ENCODE data around the gene BCKDHA.
"Not testable (repeated sequence)": the region's sequence is repeated elsewhere in the genome, so short reads cannot be mapped to it uniquely, and the experiment has no call there.

BCKDHA gene

DNA sequence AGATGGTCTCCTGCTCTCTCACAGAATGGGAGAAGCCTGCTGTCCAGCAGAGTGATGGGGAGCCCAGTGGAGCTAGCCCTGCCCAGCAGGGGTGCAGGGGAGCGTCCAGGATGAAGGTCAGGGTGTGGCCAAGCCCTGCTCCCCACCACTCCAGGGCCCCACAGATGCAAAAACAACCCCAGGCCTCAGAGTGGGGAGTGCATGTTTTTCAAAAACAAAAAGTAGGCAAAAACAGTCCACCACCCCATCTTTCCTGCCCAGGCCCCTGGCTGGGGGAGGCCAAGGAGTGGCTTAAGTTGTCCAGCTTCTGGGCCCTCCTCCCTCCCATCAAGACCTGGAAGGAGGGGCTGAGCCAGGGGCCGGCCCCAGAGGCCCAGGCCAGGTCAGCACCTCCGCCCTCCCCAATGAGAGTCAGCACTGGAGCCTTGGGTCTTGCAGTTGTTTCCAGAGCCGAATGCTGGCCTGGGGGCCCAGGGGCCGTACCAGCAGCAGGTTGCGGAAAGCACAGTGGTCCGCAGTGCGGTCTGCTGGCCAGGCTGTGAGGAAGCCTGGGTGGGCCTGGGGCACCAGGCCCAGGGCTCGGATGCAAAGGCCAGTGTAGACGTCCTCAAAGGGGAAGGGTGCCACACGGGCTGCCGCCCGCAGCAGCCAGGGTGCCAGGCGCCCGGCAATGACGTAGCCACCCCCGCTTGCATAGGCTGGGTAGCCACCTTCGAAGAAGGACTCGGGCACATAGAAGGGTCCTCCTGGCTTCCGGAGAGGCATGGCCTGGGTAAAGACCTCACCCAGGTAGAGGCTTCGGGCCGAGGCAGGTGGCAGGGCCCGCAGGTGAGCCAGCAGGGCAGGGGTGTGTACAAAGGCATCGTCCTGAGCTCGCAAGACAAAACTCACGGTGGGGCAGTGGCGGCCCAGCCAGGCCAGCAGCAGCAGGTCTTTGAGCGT lies 27.8 kb downstream of the BCKDHA start:
- no peak for DNase-seq (ENCODE audit: low read depth in 2 of 2)

DNA sequence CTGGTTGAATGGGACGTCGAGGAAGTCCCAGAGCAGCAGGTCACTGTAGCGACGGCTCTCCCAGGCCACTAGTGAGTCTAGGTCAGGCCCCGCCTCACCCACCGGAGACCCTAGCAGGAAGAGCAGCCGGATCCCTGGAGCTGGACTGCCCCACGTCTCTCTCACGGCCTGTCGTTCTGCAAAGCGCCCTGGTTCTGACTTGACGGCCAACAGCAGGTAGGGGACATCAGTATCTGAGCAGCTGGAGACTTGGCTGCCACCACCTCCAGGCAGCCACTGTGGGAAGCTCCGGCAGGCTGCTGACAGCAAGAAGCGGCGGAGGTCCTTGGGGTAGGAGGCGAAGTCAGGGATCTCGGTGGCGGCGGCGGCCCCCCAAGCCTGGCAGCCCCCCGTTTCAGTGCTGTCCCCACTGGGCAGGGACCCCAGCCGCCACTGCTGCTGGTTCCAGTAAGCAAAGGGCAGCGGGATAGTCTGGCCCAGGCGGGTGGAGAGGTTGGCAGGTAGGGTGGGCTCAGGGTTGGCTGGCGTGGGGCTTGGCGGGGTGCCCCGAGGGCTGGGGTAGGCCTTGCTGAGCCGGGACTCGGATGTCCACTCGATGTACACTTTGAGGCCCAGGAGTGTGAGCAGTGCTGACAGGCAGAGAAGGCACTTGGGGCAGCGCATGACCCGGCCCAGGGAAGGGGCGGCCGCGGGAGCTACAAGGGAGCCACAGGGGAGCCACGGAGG lies 28.7 kb downstream of the BCKDHA start:
- DNase-seq (ENCODE audit: low read depth in 2 of 2): no peak

DNA sequence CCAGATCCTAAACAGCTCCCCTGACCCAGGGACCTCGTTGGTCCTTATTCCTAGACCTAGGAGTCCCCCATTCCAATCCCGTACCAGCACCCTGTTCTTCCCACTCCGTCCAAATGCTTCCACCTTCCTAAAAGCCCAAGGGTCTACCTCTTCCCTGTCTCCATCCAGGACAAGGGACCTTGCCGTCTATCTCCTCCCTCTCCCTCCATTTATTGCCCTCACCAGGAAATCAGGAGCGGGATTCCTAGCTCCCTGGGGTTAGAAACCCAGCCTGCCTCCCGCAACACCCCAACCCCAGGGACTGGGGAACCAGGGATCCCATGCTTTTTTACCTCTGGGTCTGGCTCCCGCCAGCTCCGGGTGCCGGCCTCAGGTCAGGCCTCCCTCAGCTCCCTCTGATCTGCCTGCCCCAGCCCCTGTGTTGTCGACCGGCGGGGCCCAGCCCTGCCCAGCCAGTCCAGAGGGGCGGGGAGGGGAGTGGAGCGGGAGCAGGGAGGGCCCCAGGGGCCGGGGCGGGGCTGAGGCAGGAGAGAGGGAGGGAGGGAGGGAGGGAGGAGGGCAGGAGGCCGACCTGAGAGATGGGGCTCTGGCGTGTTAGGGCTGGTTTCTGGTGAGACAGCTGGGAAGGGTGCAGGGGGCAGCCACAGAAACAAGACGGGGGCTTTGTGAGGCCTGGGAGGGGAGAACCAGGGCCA lies 29.5 kb downstream of the BCKDHA start, which contains the start of gene B3GNT8:
Gene B3GNT8, minus strand, starts transcription at position 423 of the 695 bp plus-strand sequence. CDS start 596 bp downstream, outside the sequence.
- peak; percentile 9 to 10 for DNase-seq (ENCODE audit: low read depth in 2 of 2)

DNA sequence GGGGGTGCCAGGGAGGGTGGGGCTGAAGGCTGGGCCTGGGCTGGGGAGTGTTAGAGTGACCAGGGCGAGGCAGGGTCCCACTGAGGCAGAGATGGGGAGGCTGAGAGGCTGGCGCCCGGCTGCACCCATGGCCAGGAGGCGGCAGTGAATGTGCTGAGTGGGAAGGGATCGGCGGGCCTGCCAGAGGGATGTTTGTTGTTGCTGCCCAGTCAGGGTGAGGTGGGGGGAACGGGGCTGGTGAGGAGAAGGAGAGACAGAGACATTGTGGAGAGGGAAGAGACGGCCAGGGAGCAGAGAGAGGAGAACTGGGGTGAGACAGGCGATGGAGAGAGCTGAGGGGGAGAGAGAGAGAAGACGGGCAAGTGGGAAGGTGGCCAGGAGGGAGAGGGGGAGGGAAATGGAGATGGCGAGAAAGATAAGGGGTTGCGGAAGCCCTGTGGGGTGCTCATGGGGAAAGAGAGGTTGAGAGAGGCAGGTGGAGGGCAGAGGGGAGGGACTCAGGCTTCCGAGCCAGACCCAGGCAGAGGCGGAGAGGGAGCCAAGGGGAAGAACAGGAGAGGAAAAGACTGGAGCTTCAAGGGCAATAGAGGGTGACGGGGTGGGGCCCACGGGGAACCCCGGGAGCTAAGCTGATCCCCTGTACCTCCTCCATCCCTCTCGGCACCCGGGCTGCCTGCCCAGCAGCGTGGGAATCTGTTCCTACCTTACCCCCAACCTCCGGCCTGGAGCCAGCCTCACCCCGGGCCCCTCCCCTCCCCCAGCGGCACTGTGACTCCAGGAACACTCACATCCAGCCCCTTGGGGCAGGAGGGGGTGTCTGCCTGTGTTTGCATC lies 30.2 kb downstream of the BCKDHA start:
- no peak for DNase-seq (ENCODE audit: low read depth in 2 of 2)

DNA sequence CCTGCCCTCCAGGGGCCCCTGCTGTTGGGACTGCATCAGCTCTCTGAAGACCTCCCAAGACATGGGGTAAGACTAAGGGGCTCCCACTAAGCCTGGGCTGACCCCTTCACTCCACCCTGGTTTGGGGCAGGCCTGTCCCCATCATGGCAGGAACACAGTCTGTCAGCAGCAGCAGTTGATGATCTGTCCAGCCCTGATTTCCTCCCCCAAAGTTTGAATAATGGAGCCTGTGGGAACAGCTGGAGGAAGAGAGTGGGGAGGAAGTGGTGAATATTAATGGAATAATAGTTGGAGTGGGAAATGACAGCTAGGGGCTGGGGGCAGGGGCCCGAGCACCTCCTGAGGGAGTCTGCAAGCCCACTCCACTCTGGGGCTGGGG lies 30.9 kb downstream of the BCKDHA start:
- no peak for DNase-seq (ENCODE audit: low read depth in 2 of 2)

DNA sequence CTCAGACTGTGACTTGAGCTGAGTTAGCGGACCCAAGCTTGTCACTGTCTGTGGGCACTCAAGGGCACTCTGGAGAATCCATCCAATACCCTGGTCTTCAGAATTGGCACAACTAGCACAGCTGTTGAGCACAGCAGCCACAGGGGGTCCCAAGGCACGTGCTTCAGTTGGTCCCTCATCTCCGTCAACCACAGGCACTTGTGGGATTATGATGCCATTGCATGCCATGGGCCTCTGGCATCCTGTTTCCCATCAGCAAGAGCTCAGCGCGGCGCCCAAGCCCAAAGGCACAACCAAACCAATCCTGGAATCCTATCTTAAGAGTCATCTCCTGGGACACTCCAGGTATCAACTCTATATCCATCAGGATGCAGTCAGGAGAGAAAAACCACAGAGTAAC lies 33.3 kb downstream of the BCKDHA start:
- DNase-seq (ENCODE audit: low read depth in 2 of 2): no peak

DNA sequence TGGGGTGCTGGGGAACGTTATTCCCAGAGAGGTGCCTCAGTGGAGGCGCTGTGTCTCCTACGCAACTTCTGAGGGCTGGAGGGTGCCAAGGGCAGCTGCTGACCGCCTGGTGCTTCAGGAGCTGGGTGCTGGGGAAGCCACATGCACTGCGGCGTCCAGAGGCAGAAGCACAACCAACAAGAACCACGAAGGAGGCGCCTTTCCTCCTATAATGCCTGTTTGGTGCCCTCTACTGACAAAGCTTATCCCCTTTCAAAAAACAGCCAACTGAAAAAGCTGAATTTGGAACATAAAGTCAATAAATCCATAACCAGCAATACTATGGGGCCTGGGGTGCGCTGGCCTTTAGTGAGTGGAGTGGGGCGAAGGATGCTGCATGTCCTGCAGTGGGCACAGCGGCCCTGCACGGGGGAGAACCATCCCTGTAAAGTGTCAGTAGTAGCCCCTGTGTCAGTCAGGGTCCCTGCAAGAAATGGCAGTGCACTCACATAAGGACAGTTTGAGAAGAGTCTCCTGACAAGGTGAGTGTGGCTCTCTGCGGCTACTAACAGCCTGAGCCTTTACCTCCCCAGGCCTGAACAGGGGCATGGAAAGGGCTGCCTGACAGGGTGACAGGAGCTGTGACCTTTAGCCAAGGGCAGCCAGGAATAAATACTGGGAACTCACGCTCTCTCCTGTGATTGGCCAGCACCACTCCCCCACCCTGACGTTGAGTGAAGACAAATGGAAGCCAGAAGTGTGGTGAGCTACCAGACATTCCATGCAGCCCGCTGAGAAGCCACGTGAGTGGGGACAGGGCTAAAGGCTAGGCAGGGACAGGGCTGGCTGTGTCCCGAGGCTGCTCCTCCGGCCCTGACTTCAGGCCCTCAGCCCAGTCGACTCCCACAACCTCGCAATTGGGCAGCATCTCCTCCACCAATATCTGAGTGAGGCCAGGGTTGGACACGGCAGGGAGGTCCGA lies 34.1 kb downstream of the BCKDHA start:
- DNase-seq (ENCODE audit: low read depth in 2 of 2): no peak

DNA sequence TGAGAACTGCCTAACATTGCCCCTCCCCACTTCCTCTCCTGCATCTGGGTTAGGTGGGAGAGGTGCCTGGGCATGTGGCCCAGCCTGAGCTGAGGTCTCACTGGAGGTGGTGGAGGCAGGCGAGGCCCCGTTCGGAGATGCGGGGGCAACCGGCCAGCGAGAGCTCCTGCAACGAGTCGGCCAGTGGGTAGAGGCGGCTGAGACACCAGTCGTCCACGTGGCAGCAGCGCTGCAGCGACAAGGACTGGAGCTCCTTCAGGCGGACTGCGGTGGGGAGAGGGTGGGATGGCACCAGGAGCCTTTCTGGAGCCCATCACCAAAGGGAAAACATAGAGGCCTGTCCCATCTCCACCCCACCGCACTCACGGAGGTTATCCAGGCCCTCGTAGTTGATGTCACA lies 35.6 kb downstream of the BCKDHA start:
- no peak for DNase-seq (ENCODE audit: low read depth in 2 of 2)

DNA sequence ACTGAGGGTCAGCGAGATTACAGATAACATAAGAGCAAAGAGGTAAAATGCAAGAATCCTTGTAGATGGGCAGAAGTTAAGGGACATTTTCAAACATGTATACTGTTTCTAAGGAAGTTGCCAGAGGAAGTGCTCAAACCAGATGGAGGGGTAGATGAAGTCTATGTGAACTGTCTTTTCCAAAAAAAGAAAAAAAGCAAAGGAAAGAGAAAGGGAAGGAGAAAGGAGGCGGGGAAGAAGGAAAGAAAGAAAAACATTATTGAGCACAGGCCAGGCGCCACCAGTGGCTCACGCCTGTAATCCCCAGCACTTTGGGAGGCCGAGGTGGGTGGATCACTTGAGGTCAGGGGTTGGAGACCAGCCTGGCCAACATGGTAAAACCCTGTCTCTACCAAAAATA lies 36.8 kb downstream of the BCKDHA start:
- no peak for DNase-seq (ENCODE audit: low read depth in 2 of 2)

DNA sequence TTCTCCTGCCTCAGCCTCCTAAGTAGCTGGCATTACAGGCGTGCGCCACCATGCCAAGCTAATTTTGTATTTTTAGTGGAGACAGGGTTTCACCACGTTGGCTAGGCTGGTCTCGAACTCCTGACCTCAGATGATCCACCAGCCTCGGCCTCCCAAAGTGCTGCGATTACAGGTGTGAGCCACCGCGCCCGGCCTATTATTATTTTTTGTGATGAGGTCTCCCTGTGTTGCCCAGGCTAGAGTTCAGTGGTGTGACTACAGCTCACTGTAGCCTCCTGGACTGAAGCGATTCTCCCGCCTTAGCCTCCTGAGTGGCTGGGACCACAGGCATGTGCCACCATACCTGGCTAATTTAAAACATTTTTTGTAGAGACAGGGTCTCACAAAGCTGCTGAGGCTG lies 37.8 kb downstream of the BCKDHA start:
- DNase-seq (ENCODE audit: low read depth in 2 of 2): not testable (repeated sequence)

DNA sequence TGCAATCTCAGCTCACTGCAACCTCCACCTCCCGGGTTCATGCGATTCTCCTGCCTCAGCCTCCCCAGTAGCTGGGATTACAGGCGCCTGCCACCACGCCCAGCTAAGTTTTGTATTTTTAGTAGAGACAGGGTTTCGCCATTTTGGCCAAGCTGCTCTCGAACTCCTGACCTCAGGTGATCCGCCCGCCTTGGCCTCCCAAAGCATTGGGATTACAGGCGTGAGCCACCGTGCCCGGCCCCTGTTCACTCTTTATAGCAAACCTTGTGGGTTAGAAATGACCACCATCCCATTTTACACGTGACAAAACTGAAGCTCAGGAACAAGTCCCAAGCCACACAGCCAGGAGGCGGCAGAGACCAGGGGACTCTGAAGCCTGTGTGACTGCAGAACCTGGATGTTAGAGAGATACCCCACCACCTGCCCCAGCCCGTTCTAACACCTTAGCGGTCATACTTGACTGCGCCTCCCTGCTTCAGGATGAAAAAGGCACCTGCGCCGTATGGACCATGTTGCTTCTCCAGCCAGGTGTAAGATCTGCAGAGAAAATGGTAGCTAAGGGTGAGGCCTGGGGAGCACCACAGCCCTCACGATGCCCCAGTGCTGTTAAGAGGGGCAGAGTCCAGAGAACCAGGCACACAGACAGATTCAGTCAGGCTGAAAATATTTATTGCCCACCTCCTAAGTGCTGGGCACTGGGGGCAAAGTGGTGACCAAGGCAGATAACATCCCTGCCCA lies 38.5 kb downstream of the BCKDHA start:
- no peak for DNase-seq (ENCODE audit: low read depth in 2 of 2)

DNA sequence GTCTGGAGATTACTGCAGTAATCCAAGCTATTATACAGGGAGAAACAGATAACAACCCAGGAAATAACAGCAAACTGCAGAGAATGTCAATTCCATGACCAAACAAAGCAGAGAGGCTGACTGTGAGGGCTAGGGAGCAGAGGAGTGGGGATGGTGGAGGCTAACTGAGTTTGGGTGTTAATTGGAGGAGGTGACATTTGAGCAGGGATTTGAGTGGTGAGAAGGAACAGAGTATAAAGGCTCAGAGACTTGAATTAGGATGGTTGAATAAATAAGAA lies 39.0 kb downstream of the BCKDHA start:
- DNase-seq (ENCODE audit: low read depth in 2 of 2): no peak

DNA sequence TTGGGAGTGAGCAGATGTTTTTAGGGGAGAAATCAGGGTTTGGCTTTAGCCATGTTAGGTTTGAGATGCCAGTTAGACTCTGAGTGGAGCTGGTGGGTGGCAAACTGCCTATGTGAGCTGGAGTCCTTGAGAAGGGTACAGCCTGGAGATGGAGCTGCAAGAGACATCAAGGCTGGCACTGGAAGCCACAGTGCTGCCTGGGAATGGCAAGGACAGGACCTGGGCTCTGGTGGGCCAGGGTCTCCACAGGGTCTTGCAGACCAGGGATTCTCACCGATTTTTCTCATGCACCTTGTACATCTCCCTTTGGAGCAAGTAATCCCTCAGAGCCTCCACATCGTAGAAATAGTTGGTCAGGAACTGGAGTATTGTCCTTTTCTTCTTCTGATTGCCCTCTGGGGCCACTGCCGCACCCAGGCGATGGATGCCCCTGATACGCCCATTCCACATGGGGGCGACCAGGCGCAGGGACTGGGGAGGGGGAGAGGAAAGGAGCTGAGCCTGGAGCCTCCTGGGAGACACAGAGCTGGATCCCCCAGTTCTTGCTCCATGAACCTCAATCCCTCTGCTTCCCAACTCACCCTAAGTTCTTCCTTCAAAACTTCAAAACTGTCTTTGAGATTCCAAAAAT lies 40.4 kb downstream of the BCKDHA start:
- no peak for DNase-seq (ENCODE audit: low read depth in 2 of 2)

DNA sequence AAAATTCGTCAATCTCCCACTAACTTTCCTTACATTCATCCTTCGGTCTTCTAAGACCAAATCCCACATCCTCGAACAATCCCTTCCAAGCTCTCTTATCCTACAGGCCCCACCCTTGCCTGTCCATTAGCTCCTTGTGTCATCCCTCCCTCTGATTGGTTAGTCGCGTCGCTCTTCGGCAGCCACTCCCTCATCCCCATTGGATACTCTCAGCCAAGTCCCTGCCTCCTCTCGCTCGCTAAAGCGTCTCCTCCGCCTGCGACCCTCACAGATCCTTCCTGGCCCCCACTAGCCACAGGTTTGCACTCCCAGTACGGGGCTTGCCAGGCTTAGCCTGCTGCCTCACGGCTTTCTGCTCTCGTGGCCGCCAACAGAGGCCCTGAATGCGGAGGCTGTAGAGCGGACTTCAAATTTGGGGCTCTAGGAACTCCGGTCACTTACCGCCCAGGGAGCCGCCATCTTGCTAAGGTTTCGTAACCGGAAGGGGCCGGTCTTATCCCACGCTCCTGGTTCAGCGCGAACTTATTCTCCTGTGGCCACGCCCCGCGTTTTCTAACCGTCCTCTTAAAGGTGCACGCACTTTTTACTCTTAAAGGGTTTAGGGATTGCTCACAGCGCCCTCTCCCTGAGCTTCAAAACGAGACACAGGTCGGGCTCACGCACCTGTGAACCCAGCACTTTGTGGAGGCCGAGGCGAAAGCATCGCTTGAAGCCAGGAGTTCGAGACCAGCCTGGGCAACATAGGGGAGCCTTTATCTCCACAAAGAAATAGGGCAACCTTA lies 42.0 kb downstream of the BCKDHA start, which contains the start of gene DMAC2:
Gene DMAC2, minus strand, starts transcription at position 472 of the 782 bp plus-strand sequence. Its CDS starts 13 bp downstream, at position 459.
- DNase-seq (ENCODE audit: low read depth in 2 of 2): peak; percentile 88 to 90

DNA sequence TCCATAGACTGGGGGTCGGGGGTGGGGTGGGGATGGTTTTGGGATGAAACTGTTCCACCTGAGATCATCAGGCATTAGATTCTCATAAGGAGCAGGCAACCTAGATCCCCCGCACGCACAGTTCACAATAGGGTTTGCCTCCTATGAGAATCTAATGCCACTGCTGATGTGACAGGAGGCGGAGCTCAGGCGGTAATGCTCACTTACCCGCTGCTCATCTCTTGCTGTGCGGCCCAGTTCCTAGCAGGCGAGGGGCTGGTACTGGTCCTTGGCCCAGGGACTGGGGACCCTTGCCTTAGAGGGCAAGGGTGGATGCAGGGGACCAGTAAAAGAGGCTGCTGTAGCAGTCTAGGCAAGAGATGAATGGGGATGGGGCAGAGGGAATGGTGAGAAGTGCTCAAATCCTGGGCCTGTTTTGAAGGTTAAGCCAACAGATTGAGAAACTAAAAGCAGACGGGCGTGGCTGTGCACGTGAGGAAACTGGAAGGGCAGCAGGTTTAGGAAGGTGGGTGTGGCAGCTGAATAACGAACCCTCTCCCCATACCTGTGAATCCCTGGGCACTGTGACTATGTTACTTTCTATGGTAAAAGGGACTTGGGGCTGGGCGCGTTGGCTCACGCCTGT lies 43.8 kb downstream of the BCKDHA start:
- DNase-seq (ENCODE audit: low read depth in 2 of 2): no peak

DNA sequence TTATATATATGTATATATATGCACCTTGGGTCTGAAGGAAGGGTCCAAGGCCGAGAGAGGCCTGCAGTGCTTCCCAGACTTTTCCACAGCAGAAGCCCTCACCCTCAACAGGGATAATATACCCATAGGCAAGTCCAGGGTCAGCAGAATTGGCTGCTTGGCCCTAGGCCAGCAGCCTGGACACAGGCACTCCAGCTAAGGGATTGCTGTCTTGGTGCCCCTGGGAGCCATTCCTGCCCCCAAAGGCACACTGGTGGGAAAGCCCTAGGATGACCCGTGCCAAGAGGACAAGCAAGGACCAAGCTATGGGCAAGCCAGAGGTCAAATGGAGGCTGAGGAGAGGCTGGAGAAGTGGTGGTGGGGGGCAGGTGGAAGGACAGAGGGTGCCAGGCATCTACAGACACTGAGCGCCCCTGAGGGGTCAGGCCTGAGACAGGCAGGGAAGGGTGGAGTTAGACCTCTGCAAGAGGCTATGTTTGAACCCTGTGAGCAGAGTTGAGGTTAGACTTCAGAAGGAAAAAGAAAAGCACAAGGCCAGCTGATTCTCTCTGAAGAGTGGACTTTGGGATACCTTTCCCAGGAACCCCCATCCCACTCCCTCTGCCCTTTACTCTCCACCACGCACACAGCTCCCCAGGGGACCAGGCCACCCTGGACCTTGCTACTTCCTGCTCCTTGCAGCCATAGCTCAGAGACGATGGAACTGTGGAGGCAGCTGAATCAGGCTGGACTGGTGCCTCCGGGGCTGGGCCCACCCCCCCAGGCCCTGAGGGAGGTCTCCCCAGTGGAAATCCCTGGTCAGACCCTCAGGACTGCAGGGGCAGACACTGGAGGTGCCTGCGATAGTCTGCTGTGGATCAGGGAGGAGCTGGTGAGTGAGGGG lies 45.1 kb downstream of the BCKDHA start, which contains the start of gene ERICH4:
Gene ERICH4, plus strand, starts transcription at position 684 of the 883 bp plus-strand sequence. Its CDS starts 14 bp downstream, at position 698.
- no peak for DNase-seq (ENCODE audit: low read depth in 2 of 2)

Data from fibroblast of skin of left biceps (primary cell).